Panc1 (cell line): ENCODE results near the gene RHEBL1. TPM values are rescaled to one million over a fixed set of nuclear protein-coding genes. Genes with fewer than 3 reads are reported as not detected.

Source experiments
- ATAC-seq: fragments of 200-7000 bp; cut with Tn5 transposase; 2 replicates; pipeline ENCODE4 v1.9.1; 2020; ENCODE audit warnings: mild to moderate bottlenecking, moderate library complexity
- BruUV-seq: library from RNA; stranded (reverse); fragments of 400-500 nt; replicated peaks from 2 replicates; lab custom pipeline; 2021; lab: Mats Ljungman, UMichigan
- CTCF ChIA-PET: fragments of 300-600 bp; sonication (Branson Sonifier 250); formaldehyde crosslinking; loops from one replicate; lab custom pipeline; 2022; ENCODE audit warnings: antibody characterized with exemption; lab: Charles Lee
- POLR2A ChIA-PET: fragments of 300-600 bp; sonication (Branson Sonifier 250); formaldehyde crosslinking; loops from one replicate; lab custom pipeline; 2022; ENCODE audit warnings: antibody characterized with exemption; lab: Charles Lee
- DNase-seq: peaks from one replicate; pipeline ENCODE4 v3.0.0-alpha.2; 2010; ENCODE audit warnings: low read depth, low spot score
- H3K27ac ChIP-seq: 2 replicates; pipeline ENCODE4 v1.5.1; 2011; ENCODE audit warnings: mild to moderate bottlenecking, low read length, inconsistent platforms
- H3K27me3 ChIP-seq: fragments of 200-500 bp; sonication (Bioruptor generic); 2 replicates; pipeline ENCODE4 v1.6.0; 2014; ENCODE audit warnings: low read length, inconsistent platforms; ENCODE audit not compliant: control insufficient read depth, insufficient read depth
- H3K36me3 ChIP-seq: fragments of 200-500 bp; sonication (Bioruptor generic); 2 replicates; pipeline ENCODE4 v1.5.1; 2014; ENCODE audit warnings: inconsistent platforms, mild to moderate bottlenecking, low read length, moderate library complexity; ENCODE audit not compliant: control insufficient read depth, insufficient read depth
- H3K4me1 ChIP-seq: 2 replicates; pipeline ENCODE4 v1.5.1; 2011; ENCODE audit warnings: inconsistent platforms, mild to moderate bottlenecking, low read length, moderate library complexity; ENCODE audit not compliant: control insufficient read depth, insufficient read depth
- H3K4me3 ChIP-seq, 2 experiments: 2 replicates each; pipeline ENCODE4 v1.5.1; 2011 to 2012; ENCODE audit warnings: low read depth in 2 of 2, low read length in 2 of 2, mild to moderate bottlenecking in 2 of 2, inconsistent platforms in 1 of 2, moderate library complexity in 1 of 2
- H3K9me3 ChIP-seq: fragments of 200-500 bp; sonication (Bioruptor generic); 2 replicates; pipeline ENCODE4 v1.5.1; 2014; ENCODE audit warnings: low read depth, mild to moderate bottlenecking, inconsistent platforms, low read length, moderate library complexity; ENCODE audit not compliant: control insufficient read depth, insufficient read depth
- POLR2AphosphoS5 ChIP-seq: IDR thresholded peaks from 2 replicates; pipeline ENCODE4 v1.6.1; 2012; ENCODE audit warnings: mild to moderate bottlenecking, low read depth, low read length, moderate library complexity
- SIN3A ChIP-seq: IDR thresholded peaks from 2 replicates; pipeline ENCODE4 v1.6.1; 2012; ENCODE audit warnings: low read depth, mild to moderate bottlenecking, low read length, moderate library complexity, borderline replicate concordance; ENCODE audit not compliant: insufficient read depth
- TCF7L2 ChIP-seq: IDR thresholded peaks from 2 replicates; pipeline ENCODE4 v1.6.1; 2011; ENCODE audit warnings: mild to moderate bottlenecking, low read depth, low read length, inconsistent platforms
- in situ Hi-C: cut with HindIII; loops from 2 replicates; pipeline ENCODE4 v1.10.0; 2016; ENCODE audit warnings: low sequenced_read_pairs, low pct_unique_long_range_greater_than_20kb
- intact Hi-C: fragments of 100-400 bp; cut with micrococcal nuclease; formaldehyde crosslinking; loops from one replicate; pipeline ENCODE4 v1.10.0; 2022; ENCODE audit not compliant: unreplicated experiment
- total RNA-seq: library from RNA; stranded (reverse); gene quantifications from one replicate; pipeline ENCODE4 v1.2.1, GENCODE V29; 2021; ENCODE audit not compliant: unreplicated experiment
- TF ChIP-seq, protein P1 (sequence below): fragments of 450-650 bp; IDR thresholded peaks from 2 replicates; pipeline ENCODE4 v1.5.1; 2017; ENCODE audit warnings: mild to moderate bottlenecking
- TF ChIP-seq, protein P2 (sequence below), 2 experiments: IDR thresholded peaks; 2 replicates each; pipeline ENCODE4 v1.6.1; 2011 to 2012; ENCODE audit warnings: low read depth in 2 of 2, control low read depth in 1 of 2, low read length in 1 of 2, mild to moderate bottlenecking in 1 of 2, moderate library complexity in 1 of 2; ENCODE audit not compliant: insufficient read depth in 1 of 2

The RHEBL1 gene
- total RNA-seq, 1 experiment from 2014 or later: 4.7 TPM

DNA sequence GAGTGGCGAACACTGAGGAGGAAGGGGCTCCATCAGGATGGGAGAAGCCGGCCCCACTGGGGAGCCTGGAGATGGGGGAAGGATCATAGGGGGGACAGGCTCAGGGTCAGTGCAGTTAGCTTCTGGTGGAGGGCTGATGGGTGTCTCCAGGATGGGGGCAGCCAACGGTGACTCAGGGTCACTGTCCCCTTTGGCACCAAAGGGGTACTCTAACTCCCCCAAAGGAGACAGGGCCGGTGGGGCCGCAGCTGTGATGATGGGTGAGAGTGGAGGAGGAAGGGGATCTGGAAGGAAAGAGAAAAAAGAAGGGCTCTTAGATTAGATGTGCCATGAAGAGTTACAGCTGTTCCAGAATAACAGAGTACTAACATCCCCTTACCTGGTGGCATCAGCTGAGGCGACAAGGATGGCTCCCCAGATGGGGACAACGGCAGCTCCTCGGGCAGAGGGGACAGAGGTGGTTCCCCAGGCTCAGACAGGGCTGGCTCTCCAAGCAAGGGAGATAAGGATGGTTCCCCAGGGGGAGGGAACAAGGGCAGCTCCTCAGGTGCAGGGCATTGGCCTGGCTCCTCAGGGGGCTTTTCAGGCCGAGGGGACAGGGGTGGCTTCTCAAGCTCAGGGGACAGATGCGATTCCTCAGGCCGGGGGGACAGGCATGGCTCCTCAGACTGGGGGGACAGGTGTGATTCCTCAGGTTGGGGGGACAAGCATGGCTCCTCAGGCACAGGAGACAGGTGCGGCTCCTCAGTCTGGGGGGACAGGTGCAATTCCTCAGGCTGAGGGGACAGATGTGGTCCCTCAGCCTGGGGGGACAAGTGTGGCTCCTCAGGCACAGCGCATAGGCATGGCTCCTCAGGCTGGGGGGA is 19.0 kb downstream of the RHEBL1 start:
- intact Hi-C loops: no loop called here

DNA sequence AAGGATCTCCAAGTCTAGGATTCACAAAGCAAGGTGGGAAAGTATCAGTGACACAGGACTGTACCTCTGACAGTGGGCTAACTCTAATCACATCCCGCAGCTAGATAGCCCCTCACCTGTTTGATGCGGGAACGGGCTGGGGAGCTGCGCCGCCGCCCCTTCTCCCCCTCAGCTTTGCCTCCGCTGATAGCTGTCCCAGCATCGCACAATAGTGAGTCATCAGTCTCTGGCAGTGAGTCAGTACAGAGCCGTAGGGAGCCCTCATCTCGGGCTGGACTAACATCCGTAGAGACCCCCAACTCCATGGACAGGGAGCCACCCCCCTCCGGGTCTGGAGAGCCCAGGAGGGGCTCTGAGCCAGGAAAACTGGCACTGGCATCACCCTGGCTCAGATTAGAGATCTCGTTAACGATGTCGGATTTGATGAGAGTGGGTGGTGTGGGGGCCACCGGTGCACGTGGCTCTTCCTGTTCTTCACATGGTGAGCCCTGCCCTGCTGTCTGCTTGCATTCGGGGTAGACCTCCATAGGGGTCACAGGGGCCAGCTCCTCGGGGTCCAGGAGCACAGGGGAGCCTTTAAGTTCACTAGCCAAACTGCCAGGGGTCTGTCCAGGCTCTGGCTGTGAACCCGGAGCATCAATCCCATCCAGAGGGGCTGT is 20.1 kb downstream of the RHEBL1 start:
- in situ Hi-C loops (no loop called here), intact Hi-C loops (no loop called here)
- no peaks in the 10 kb centered on the region for H3K9me3 ChIP-seq
- no TSS peak for BruUV-seq
- DNase-seq: no peak
- H3K4me1 ChIP-seq: no peaks in the 10 kb centered on the region
- no peak overlapping the region for H3K4me3 ChIP-seq
- TF ChIP-seq, protein P1, sequence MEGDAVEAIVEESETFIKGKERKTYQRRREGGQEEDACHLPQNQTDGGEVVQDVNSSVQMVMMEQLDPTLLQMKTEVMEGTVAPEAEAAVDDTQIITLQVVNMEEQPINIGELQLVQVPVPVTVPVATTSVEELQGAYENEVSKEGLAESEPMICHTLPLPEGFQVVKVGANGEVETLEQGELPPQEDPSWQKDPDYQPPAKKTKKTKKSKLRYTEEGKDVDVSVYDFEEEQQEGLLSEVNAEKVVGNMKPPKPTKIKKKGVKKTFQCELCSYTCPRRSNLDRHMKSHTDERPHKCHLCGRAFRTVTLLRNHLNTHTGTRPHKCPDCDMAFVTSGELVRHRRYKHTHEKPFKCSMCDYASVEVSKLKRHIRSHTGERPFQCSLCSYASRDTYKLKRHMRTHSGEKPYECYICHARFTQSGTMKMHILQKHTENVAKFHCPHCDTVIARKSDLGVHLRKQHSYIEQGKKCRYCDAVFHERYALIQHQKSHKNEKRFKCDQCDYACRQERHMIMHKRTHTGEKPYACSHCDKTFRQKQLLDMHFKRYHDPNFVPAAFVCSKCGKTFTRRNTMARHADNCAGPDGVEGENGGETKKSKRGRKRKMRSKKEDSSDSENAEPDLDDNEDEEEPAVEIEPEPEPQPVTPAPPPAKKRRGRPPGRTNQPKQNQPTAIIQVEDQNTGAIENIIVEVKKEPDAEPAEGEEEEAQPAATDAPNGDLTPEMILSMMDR: no peak
- TF ChIP-seq, protein P2, sequence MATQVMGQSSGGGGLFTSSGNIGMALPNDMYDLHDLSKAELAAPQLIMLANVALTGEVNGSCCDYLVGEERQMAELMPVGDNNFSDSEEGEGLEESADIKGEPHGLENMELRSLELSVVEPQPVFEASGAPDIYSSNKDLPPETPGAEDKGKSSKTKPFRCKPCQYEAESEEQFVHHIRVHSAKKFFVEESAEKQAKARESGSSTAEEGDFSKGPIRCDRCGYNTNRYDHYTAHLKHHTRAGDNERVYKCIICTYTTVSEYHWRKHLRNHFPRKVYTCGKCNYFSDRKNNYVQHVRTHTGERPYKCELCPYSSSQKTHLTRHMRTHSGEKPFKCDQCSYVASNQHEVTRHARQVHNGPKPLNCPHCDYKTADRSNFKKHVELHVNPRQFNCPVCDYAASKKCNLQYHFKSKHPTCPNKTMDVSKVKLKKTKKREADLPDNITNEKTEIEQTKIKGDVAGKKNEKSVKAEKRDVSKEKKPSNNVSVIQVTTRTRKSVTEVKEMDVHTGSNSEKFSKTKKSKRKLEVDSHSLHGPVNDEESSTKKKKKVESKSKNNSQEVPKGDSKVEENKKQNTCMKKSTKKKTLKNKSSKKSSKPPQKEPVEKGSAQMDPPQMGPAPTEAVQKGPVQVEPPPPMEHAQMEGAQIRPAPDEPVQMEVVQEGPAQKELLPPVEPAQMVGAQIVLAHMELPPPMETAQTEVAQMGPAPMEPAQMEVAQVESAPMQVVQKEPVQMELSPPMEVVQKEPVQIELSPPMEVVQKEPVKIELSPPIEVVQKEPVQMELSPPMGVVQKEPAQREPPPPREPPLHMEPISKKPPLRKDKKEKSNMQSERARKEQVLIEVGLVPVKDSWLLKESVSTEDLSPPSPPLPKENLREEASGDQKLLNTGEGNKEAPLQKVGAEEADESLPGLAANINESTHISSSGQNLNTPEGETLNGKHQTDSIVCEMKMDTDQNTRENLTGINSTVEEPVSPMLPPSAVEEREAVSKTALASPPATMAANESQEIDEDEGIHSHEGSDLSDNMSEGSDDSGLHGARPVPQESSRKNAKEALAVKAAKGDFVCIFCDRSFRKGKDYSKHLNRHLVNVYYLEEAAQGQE (IDR thresholded peaks at IDR 0.05; ENCODE audit: insufficient read depth in 1 of 2, low read depth in 2 of 2, low read length in 1 of 2): no peak
- TF ChIP-seq POLR2AphosphoS5 (no peak), SIN3A (no peak), TCF7L2 (no peak)
- no peak for ATAC-seq
- ChIA-PET CTCF (no interaction called here), POLR2A (no interaction called here)
- H3K27me3 ChIP-seq: no peaks in the 10 kb centered on the region
- no peak overlapping the region for H3K27ac ChIP-seq
- peaks cover 39% of the 10 kb centered on the region for H3K36me3 ChIP-seq

More for the DNA sequence above, 19.0 kb downstream of the RHEBL1 start:
- POLR2A ChIA-PET: no interaction called here
- CTCF ChIA-PET: no interaction called here
- H3K27me3 ChIP-seq: no peaks in the 10 kb centered on the region
- H3K27ac ChIP-seq: no peak overlapping the region
- TF ChIP-seq, protein P2 (IDR thresholded peaks at IDR 0.05; ENCODE audit: insufficient read depth in 1 of 2, low read depth in 2 of 2, low read length in 1 of 2): no peak
- TF ChIP-seq POLR2AphosphoS5 (no peak), TCF7L2 (no peak)
- TF ChIP-seq, protein P1: no peak
- BruUV-seq: no TSS peak
- H3K4me1 ChIP-seq: peaks cover 5% of the 10 kb centered on the region
- H3K36me3 ChIP-seq: peaks cover 37% of the 10 kb centered on the region
- no peak overlapping the region for H3K4me3 ChIP-seq
- ATAC-seq (no peak), DNase-seq (no peak)
- H3K9me3 ChIP-seq: no peaks in the 10 kb centered on the region
- in situ Hi-C loops: no loop called here
